Activated T-helper 1 cell treated with anti-CD3 and anti-CD28 coated beads, Interleukin-12 subunit alpha, Interleukin-12 subunit beta, Interleukin-2, Interleukin-4 antibody, amounts not matched to agents 30 ng/mL and 10 ng/mL and 1 ng/mL, durations not matched to agents 14 hours and 24 hours and 36 hours (primary cell): ENCODE measurements around the gene NIPBL. TPM values are rescaled to one million over a fixed set of nuclear protein-coding genes. Genes with fewer than 3 reads are reported as not detected.

Experiments used
- DNase-seq: peaks from one replicate; pipeline ENCODE4 v3.0.0; 2021; ENCODE audit warnings: low spot score
- H3K27ac Mint-ChIP-seq: one replicate; pipeline ENCODE4 v1.8.0; 2021; ENCODE audit warnings: mild to moderate bottlenecking, mixed read lengths
- H3K27me3 Mint-ChIP-seq: one replicate; pipeline ENCODE4 v1.8.0; 2022; ENCODE audit warnings: mild to moderate bottlenecking, moderate library complexity, mixed read lengths; ENCODE audit not compliant: insufficient read depth
- H3K36me3 Mint-ChIP-seq: one replicate; pipeline ENCODE4 v1.8.0; 2021; ENCODE audit warnings: low read depth, mixed read lengths
- H3K4me1 Mint-ChIP-seq: one replicate; pipeline ENCODE4 v1.8.0; 2021; ENCODE audit warnings: low read depth, mixed read lengths
- H3K4me3 Mint-ChIP-seq: one replicate; pipeline ENCODE4 v1.8.0; 2021; ENCODE audit warnings: mild to moderate bottlenecking, moderate library complexity, mixed read lengths
- H3K9me3 Mint-ChIP-seq: one replicate; pipeline ENCODE4 v1.8.0; 2021; ENCODE audit warnings: mixed read lengths
- intact Hi-C: fragments of 100-400 bp; cut with micrococcal nuclease; formaldehyde crosslinking; loops from one replicate; pipeline ENCODE4 v1.15.1; 2024
- total RNA-seq: library from RNA; stranded (reverse); gene quantifications from 2 replicates; pipeline ENCODE4 v1.2.3, GENCODE V29; 2022

Gene NIPBL
- total RNA-seq, 1 donor from 2014 or later, result 59.4 TPM

GRCh38 chr5:36929438-36929837 lies 52.9 kb downstream of the NIPBL start:
- Mint-ChIP-seq H3K4me3 (no peak overlapping the region), H3K4me1 (peaks cover 21% of the 10 kb centered on the region), H3K27ac (no peak overlapping the region), H3K9me3 (no peaks in the 10 kb centered on the region), H3K27me3 (peaks cover 2% of the 10 kb centered on the region), H3K36me3 (no peaks in the 10 kb centered on the region)
- intact Hi-C loops, result no loop called here
- no peak for DNase-seq

- Mint-ChIP-seq H3K9me3 (no peaks in the 10 kb centered on the region), H3K27me3 (peaks cover 2% of the 10 kb centered on the region), H3K4me1 (peaks cover 23% of the 10 kb centered on the region), H3K36me3 (no peaks in the 10 kb centered on the region), H3K4me3 (no peak overlapping the region), H3K27ac (no peak overlapping the region)
- no peak for DNase-seq
- intact Hi-C loops, result no loop called here
Measured at GRCh38 chr5:36932056-36932455, 55.5 kb downstream of the NIPBL start.

- Mint-ChIP-seq H3K36me3 (no peaks in the 10 kb centered on the region), H3K9me3 (no peaks in the 10 kb centered on the region), H3K4me3 (no peak overlapping the region), H3K27ac (no peak overlapping the region), H3K27me3 (no peaks in the 10 kb centered on the region), H3K4me1 (peaks cover 23% of the 10 kb centered on the region)
- intact Hi-C loops, result no loop called here
- DNase-seq, result no peak
Measured at GRCh38 chr5:36932699-36933098, 56.1 kb downstream of the NIPBL start.

GRCh38 chr5:36934740-36935356 lies 58.3 kb downstream of the NIPBL start:
- intact Hi-C loops, result no loop called here
- DNase-seq, result no peak

GRCh38 chr5:36935805-36936204 lies 59.2 kb downstream of the NIPBL start:
- no peak overlapping the region for H3K4me3 Mint-ChIP-seq
- H3K9me3 Mint-ChIP-seq, result no peaks in the 10 kb centered on the region
- no peak overlapping the region for H3K27ac Mint-ChIP-seq
- no peaks in the 10 kb centered on the region for H3K36me3 Mint-ChIP-seq
- no peak for DNase-seq
- intact Hi-C loops, result no loop called here
- H3K27me3 Mint-ChIP-seq, result no peaks in the 10 kb centered on the region
- peaks cover 11% of the 10 kb centered on the region for H3K4me1 Mint-ChIP-seq

More at GRCh38 chr5:36934740-36935356, 58.3 kb downstream of the NIPBL start:
- no peaks in the 10 kb centered on the region for H3K9me3 Mint-ChIP-seq
- H3K4me1 Mint-ChIP-seq, result peaks cover 14% of the 10 kb centered on the region
- H3K27me3 Mint-ChIP-seq, result no peaks in the 10 kb centered on the region
- H3K4me3 Mint-ChIP-seq, result no peak overlapping the region
- H3K27ac Mint-ChIP-seq, result no peak overlapping the region
- no peaks in the 10 kb centered on the region for H3K36me3 Mint-ChIP-seq

GRCh38 chr5:36936309-36936708 lies 59.7 kb downstream of the NIPBL start:
- Mint-ChIP-seq H3K4me1 (peaks cover 11% of the 10 kb centered on the region), H3K9me3 (no peaks in the 10 kb centered on the region), H3K27ac (no peak overlapping the region), H3K4me3 (no peak overlapping the region), H3K36me3 (no peaks in the 10 kb centered on the region), H3K27me3 (no peaks in the 10 kb centered on the region)
- intact Hi-C loops, result no loop called here
- DNase-seq, result no peak

- H3K4me3 Mint-ChIP-seq, result no peak overlapping the region
- no peaks in the 10 kb centered on the region for H3K36me3 Mint-ChIP-seq
- intact Hi-C loops, result no loop called here
- H3K27ac Mint-ChIP-seq, result no peak overlapping the region
- peaks cover 11% of the 10 kb centered on the region for H3K4me1 Mint-ChIP-seq
- no peaks in the 10 kb centered on the region for H3K9me3 Mint-ChIP-seq
- no peaks in the 10 kb centered on the region for H3K27me3 Mint-ChIP-seq
- DNase-seq, result no peak
Measured at GRCh38 chr5:36938129-36938528, 61.6 kb downstream of the NIPBL start.

- no peak for DNase-seq
- H3K4me1 Mint-ChIP-seq, result peaks cover 2% of the 10 kb centered on the region
- no peaks in the 10 kb centered on the region for H3K27me3 Mint-ChIP-seq
- H3K4me3 Mint-ChIP-seq, result no peak overlapping the region
- no peak overlapping the region for H3K27ac Mint-ChIP-seq
- H3K9me3 Mint-ChIP-seq, result no peaks in the 10 kb centered on the region
- no peaks in the 10 kb centered on the region for H3K36me3 Mint-ChIP-seq
- intact Hi-C loops, result no loop called here
Measured at GRCh38 chr5:36939969-36940858, 63.6 kb downstream of the NIPBL start.

- Mint-ChIP-seq H3K4me1 (peaks cover 5% of the 10 kb centered on the region), H3K9me3 (no peaks in the 10 kb centered on the region), H3K27me3 (no peaks in the 10 kb centered on the region), H3K27ac (no peak overlapping the region), H3K36me3 (no peaks in the 10 kb centered on the region), H3K4me3 (no peak overlapping the region)
- intact Hi-C loops, result no loop called here
- no peak for DNase-seq
Measured at GRCh38 chr5:36943584-36943983, 67.0 kb downstream of the NIPBL start.

GRCh38 chr5:36944024-36944423 lies 67.5 kb downstream of the NIPBL start:
- DNase-seq, result no peak
- intact Hi-C loops, result loop anchor here (1.0 to 2.0 kb wide), 3 partner anchors 66 to 215 kb away; no protein-coding TSS in a partner anchor
- no peak overlapping the region for H3K4me3 Mint-ChIP-seq
- H3K27me3 Mint-ChIP-seq, result no peaks in the 10 kb centered on the region
- H3K4me1 Mint-ChIP-seq, result peaks cover 5% of the 10 kb centered on the region
- no peak overlapping the region for H3K27ac Mint-ChIP-seq
- no peaks in the 10 kb centered on the region for H3K9me3 Mint-ChIP-seq
- no peaks in the 10 kb centered on the region for H3K36me3 Mint-ChIP-seq

GRCh38 chr5:36944607-36945225 lies 68.1 kb downstream of the NIPBL start:
- peaks cover 5% of the 10 kb centered on the region for H3K4me1 Mint-ChIP-seq
- intact Hi-C loops, result loop anchor here (1.0 to 2.0 kb wide), 3 partner anchors 66 to 216 kb away; no protein-coding TSS in a partner anchor
- DNase-seq, result no peak
- H3K36me3 Mint-ChIP-seq, result no peaks in the 10 kb centered on the region
- H3K4me3 Mint-ChIP-seq, result no peak overlapping the region
- no peaks in the 10 kb centered on the region for H3K9me3 Mint-ChIP-seq
- no peak overlapping the region for H3K27ac Mint-ChIP-seq
- H3K27me3 Mint-ChIP-seq, result no peaks in the 10 kb centered on the region

- H3K27ac Mint-ChIP-seq, result no peak overlapping the region
- H3K27me3 Mint-ChIP-seq, result no peaks in the 10 kb centered on the region
- H3K4me1 Mint-ChIP-seq, result peaks cover 5% of the 10 kb centered on the region
- H3K4me3 Mint-ChIP-seq, result no peak overlapping the region
- no peak for DNase-seq
- intact Hi-C loops, result loop anchor here (2.0 kb wide), 1 partner anchor 217 kb away; no protein-coding TSS in a partner anchor
- H3K9me3 Mint-ChIP-seq, result no peaks in the 10 kb centered on the region
- H3K36me3 Mint-ChIP-seq, result no peaks in the 10 kb centered on the region
Measured at GRCh38 chr5:36945687-36946086, 69.1 kb downstream of the NIPBL start.

- no peak overlapping the region for H3K4me3 Mint-ChIP-seq
- no peak for DNase-seq
- H3K27ac Mint-ChIP-seq, result no peak overlapping the region
- peaks cover 5% of the 10 kb centered on the region for H3K4me1 Mint-ChIP-seq
- H3K27me3 Mint-ChIP-seq, result no peaks in the 10 kb centered on the region
- H3K36me3 Mint-ChIP-seq, result no peaks in the 10 kb centered on the region
- intact Hi-C loops, result no loop called here
- no peaks in the 10 kb centered on the region for H3K9me3 Mint-ChIP-seq
Measured at GRCh38 chr5:36946101-36946500, 69.5 kb downstream of the NIPBL start.
